ENCODE results near the gene FOSL2. TPM values are rescaled to one million over a fixed set of nuclear protein-coding genes. Genes with fewer than 3 reads are reported as not detected.

FOSL2 gene
- total and polyA plus RNA-seq, 10 of the 15 experiments (the other 5 are each of a cell fraction or from before 2014, with no cell fraction given): 0.05 to 1.3 (median 0.34) TPM

DNA sequence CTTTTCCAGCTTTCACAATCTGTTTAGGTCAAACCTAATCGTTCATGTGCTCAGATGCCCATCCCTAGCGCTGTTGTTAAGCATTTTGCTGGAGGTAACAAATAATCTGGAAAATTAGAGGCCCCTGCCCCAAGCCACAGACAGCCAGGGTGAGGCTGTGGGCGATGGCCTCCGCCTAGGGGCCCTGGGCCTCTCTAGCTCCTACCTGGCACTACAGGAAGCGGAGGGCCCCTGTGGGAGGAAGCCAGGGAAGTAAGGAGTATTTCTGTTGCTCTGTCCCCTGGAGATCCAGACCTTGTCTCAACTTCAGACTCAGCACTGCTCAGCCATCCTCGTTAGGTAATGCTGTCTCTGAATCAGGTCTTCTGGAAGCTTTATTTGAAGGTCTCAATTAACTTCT lies 12.4 kb upstream of the FOSL2 start:
- no peaks in the 10 kb centered on the region for H3K9me3 ChIP-seq (replicated peaks; ENCODE audit: control insufficient read depth, insufficient read depth, low read length)
- H4K20me1 ChIP-seq (ENCODE audit: control insufficient read depth, insufficient read depth): no peaks in the 10 kb centered on the region
- no peak for FAIRE-seq
- H2AFZ ChIP-seq (ENCODE audit: control insufficient read depth, low read depth, low read length): no peak overlapping the region
- H3K79me2 ChIP-seq (ENCODE audit: control insufficient read depth, insufficient read depth, low read length): no peaks in the 10 kb centered on the region
- 26% methylated on average over 6 of the region's 6 CpGs for WGBS (ENCODE audit: insufficient coverage, insufficient replicate concordance, low lambda C conversion rate, missing lambda C conversion rate)
- ChIA-PET RAD21 (ENCODE audit: unreplicated experiment) (no interaction called here), POLR2A (no interaction called here), SMC1A (ENCODE audit: uncharacterized antibody, unreplicated experiment) (no interaction called here), CTCF (no interaction called here)
- in situ Hi-C loops (cut with MboI) (no loop called here), intact Hi-C loops (cut with micrococcal nuclease; ENCODE audit: unreplicated experiment) (no loop called here)
- no peak overlapping the region for H3K4me2 ChIP-seq (ENCODE audit: control insufficient read depth, insufficient read depth)
- H3K27ac ChIP-seq (ENCODE audit: control insufficient read depth, insufficient read depth): no peak overlapping the region
- no peak overlapping the region for H3K4me3 ChIP-seq
- TF ChIP-seq FOXK2 (IDR thresholded peaks at IDR 0.05) (no peak), CEBPB (IDR thresholded peaks at IDR 0.05; ENCODE audit: borderline replicate concordance in 1 of 2, low read depth in 2 of 2, low read length in 2 of 2) (no peak), SMC3 (IDR thresholded peaks at IDR 0.05; ENCODE audit: borderline replicate concordance, low read length) (no peak), CHD2 (IDR thresholded peaks at IDR 0.05; ENCODE audit: borderline replicate concordance, low read depth, low read length) (no peak), POLR2A (IDR thresholded peaks at IDR 0.05; ENCODE audit: low read depth, low read length) (no peak), NR2C2 (IDR thresholded peaks at IDR 0.05; ENCODE audit: borderline replicate concordance, control insufficient read depth, insufficient read length, low read depth) (no peak), NFYA (IDR thresholded peaks at IDR 0.05; ENCODE audit: borderline replicate concordance, low read depth, low read length) (no peak), BHLHE40 (IDR thresholded peaks at IDR 0.05; ENCODE audit: borderline replicate concordance in 1 of 2, low read depth in 2 of 2, low read length in 1 of 2) (no peak), ATF7 (IDR thresholded peaks at IDR 0.05; ENCODE audit: low read depth) (no peak)
- TF ChIP-seq, protein P1, sequence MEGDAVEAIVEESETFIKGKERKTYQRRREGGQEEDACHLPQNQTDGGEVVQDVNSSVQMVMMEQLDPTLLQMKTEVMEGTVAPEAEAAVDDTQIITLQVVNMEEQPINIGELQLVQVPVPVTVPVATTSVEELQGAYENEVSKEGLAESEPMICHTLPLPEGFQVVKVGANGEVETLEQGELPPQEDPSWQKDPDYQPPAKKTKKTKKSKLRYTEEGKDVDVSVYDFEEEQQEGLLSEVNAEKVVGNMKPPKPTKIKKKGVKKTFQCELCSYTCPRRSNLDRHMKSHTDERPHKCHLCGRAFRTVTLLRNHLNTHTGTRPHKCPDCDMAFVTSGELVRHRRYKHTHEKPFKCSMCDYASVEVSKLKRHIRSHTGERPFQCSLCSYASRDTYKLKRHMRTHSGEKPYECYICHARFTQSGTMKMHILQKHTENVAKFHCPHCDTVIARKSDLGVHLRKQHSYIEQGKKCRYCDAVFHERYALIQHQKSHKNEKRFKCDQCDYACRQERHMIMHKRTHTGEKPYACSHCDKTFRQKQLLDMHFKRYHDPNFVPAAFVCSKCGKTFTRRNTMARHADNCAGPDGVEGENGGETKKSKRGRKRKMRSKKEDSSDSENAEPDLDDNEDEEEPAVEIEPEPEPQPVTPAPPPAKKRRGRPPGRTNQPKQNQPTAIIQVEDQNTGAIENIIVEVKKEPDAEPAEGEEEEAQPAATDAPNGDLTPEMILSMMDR (IDR thresholded peaks at IDR 0.05 in 2 of 3, conservative IDR thresholded peaks at IDR 0.05 in 1 of 3; ENCODE audit: control insufficient read depth in 2 of 3, extremely low read depth in 1 of 3, insufficient read depth in 1 of 3, low read depth in 3 of 3, low read length in 3 of 3): no peak
- TF ChIP-seq, protein P2, sequence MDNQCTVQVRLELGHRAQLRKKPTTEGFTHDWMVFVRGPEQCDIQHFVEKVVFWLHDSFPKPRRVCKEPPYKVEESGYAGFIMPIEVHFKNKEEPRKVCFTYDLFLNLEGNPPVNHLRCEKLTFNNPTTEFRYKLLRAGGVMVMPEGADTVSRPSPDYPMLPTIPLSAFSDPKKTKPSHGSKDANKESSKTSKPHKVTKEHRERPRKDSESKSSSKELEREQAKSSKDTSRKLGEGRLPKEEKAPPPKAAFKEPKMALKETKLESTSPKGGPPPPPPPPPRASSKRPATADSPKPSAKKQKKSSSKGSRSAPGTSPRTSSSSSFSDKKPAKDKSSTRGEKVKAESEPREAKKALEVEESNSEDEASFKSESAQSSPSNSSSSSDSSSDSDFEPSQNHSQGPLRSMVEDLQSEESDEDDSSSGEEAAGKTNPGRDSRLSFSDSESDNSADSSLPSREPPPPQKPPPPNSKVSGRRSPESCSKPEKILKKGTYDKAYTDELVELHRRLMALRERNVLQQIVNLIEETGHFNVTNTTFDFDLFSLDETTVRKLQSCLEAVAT (IDR thresholded peaks at IDR 0.05): no peak
- H3K36me3 ChIP-seq (ENCODE audit: control insufficient read depth in 2 of 2, insufficient read depth in 2 of 2, low read length in 1 of 2): no peaks in the 10 kb centered on the region
- H3K4me1 ChIP-seq (ENCODE audit: control insufficient read depth, insufficient read depth, low read length): no peaks in the 10 kb centered on the region
- DNase-seq (ENCODE audit: low read depth, low spot score): no peak
- H3K27me3 ChIP-seq (replicated peaks in 1 of 2; ENCODE audit: control insufficient read depth in 2 of 2, insufficient read depth in 2 of 2, low read length in 1 of 2): no peaks in the 10 kb centered on the region; a peak in 2 of 4 replicates
- no peak overlapping the region for H3K9ac ChIP-seq (ENCODE audit: control insufficient read depth, insufficient read depth, low read length)
- no peak for ATAC-seq
- BruUV-seq (replicated peaks): no TSS peak

Measured in GM12878 (cell line).